NB4 (cell line): ENCODE results near the gene ST6GALNAC2.

Source experiments
- DNase-seq: peaks from one replicate; pipeline ENCODE4 v3.0.0; 2010; ENCODE audit warnings: low read depth
- H3K4me3 ChIP-seq: one replicate; pipeline ENCODE4 v1.5.1; 2011; ENCODE audit warnings: mild to moderate bottlenecking, low read depth, low read length, moderate library complexity
- MYC ChIP-seq: IDR thresholded peaks from 2 replicates; pipeline ENCODE4 v1.6.1; 2011; ENCODE audit warnings: low read depth, low read length
- POLR2A ChIP-seq: IDR thresholded peaks from 2 replicates; pipeline ENCODE4 v1.6.1; 2011; ENCODE audit warnings: mild to moderate bottlenecking; ENCODE audit not compliant: insufficient read length; ENCODE audit errors: extremely low read depth
- TF ChIP-seq, protein P1 (sequence below): IDR thresholded peaks from 2 replicates; pipeline ENCODE4 v1.6.1; 2011; ENCODE audit warnings: low read depth, low read length
- TF ChIP-seq, protein P2 (sequence below): IDR thresholded peaks from one replicate; pipeline ENCODE4 v1.5.1; 2012; ENCODE audit warnings: low read depth, low read length

The ST6GALNAC2 gene

GRCh38 chr17:76586741-76587487, 1.3 kb upstream of the ST6GALNAC2 start:
- no peak for DNase-seq
- H3K4me3 ChIP-seq = no peak overlapping the region
- TF ChIP-seq, protein P1, sequence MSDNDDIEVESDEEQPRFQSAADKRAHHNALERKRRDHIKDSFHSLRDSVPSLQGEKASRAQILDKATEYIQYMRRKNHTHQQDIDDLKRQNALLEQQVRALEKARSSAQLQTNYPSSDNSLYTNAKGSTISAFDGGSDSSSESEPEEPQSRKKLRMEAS = no peak
- TF ChIP-seq MYC (no peak), POLR2A (no peak)
- TF ChIP-seq, protein P2, sequence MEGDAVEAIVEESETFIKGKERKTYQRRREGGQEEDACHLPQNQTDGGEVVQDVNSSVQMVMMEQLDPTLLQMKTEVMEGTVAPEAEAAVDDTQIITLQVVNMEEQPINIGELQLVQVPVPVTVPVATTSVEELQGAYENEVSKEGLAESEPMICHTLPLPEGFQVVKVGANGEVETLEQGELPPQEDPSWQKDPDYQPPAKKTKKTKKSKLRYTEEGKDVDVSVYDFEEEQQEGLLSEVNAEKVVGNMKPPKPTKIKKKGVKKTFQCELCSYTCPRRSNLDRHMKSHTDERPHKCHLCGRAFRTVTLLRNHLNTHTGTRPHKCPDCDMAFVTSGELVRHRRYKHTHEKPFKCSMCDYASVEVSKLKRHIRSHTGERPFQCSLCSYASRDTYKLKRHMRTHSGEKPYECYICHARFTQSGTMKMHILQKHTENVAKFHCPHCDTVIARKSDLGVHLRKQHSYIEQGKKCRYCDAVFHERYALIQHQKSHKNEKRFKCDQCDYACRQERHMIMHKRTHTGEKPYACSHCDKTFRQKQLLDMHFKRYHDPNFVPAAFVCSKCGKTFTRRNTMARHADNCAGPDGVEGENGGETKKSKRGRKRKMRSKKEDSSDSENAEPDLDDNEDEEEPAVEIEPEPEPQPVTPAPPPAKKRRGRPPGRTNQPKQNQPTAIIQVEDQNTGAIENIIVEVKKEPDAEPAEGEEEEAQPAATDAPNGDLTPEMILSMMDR = no peak

- peak; percentile 43 for DNase-seq
- peak overlapping the region; percentile 25 for H3K4me3 ChIP-seq
- TF ChIP-seq, protein P2 = no peak
- TF ChIP-seq, protein P1 = no peak
- TF ChIP-seq MYC (no peak), POLR2A (no peak)
Measured at GRCh38 chr17:76585033-76585648, 519 bp downstream of the ST6GALNAC2 start.

- no peak for DNase-seq
- no peak overlapping the region for H3K4me3 ChIP-seq
- TF ChIP-seq, protein P1 = no peak
- TF ChIP-seq, protein P2 = no peak
- TF ChIP-seq POLR2A (no peak), MYC (no peak)
Measured at GRCh38 chr17:76584427-76585032, 1.1 kb downstream of the ST6GALNAC2 start.

DNA sequence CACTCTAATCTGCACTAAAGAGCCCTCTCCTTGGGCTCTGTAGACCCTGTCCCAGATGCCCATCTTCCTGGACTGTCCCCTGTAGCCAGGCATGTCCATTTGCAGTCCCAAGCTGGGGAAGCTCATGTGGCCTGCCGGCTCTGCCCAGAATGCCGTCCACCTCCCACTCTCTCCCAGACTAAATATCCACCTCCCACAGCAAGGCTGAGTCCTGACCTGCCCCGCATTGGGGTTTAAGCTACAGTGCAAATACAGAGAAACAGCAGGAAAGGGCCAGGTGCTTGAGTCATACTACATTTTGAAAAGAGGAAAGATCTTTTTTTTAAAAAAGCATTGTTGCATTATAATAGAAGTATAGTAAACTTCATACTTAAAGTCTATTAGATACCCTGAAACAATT, 3.0 kb downstream of the ST6GALNAC2 start:
- DNase-seq = no peak
- H3K4me3 ChIP-seq = no peak overlapping the region
- TF ChIP-seq, protein P2 = no peak
- TF ChIP-seq MYC (no peak), POLR2A (no peak)
- TF ChIP-seq, protein P1 = no peak

GRCh38 chr17:76581515-76581914, 4.1 kb downstream of the ST6GALNAC2 start:
- no peak overlapping the region for H3K4me3 ChIP-seq
- DNase-seq = no peak
- TF ChIP-seq, protein P1 = no peak
- TF ChIP-seq POLR2A (no peak), MYC (no peak)
- TF ChIP-seq, protein P2 = no peak
